ENCODE measurements around the gene GUCY2C.

- TF ChIP-seq CTCF (IDR thresholded peaks at IDR 0.05; ENCODE audit: insufficient read depth, low read length) (no peak), POLR2AphosphoS5 (IDR thresholded peaks at IDR 0.05; ENCODE audit: low read depth) (no peak)
Measured at GRCh38 chr12:14651371-14651770, 45.0 kb downstream of the GUCY2C start.
